HEK293 (cell line): ENCODE data around the gene NID1.
A peak's percentile ranks its signal among the peaks of the same experiment; 100 is the strongest.

ENCODE experiments used
- CTCF ChIA-PET: fragments of 350-600 bp; formaldehyde crosslinking; extraction: SDS; loops from one replicate; lab custom pipeline; 2021; ENCODE audit warnings: antibody characterized with exemption; lab: Yijun Ruan, JAX
- POLR2A ChIA-PET: fragments of 300-600 bp; formaldehyde crosslinking; extraction: SDS; loops from one replicate; lab custom pipeline; 2020; ENCODE audit warnings: antibody characterized with exemption, inconsistent platforms; lab: Yijun Ruan, JAX
- H3K27ac ChIP-seq: fragments of 200-500 bp; sonication (Bioruptor generic); 2 replicates; pipeline ENCODE4 v1.5.1; 2014; ENCODE audit warnings: low read depth, low read length, control low read depth, inconsistent platforms; ENCODE audit errors: extremely low read depth
- H3K36me3 ChIP-seq, 2 experiments: fragments of 200-500 bp in 1 of 2; sonication (Bioruptor generic) in 1 of 2; 1 replicate in 1 of 2; 2 replicates in 1 of 2; pipeline ENCODE4 v1.5.1; 2014 to 2017; ENCODE audit warnings: inconsistent platforms in 2 of 2, low read length in 2 of 2; ENCODE audit not compliant: control insufficient read depth in 2 of 2, insufficient read depth in 1 of 2
- H3K4me1 ChIP-seq: fragments of 200-500 bp; sonication (Bioruptor generic); 2 replicates; pipeline ENCODE4 v1.5.1; 2014; ENCODE audit warnings: mild to moderate bottlenecking, low read length, inconsistent platforms; ENCODE audit not compliant: control insufficient read depth, insufficient read depth
- H3K4me3 ChIP-seq: 2 replicates; pipeline ENCODE4 v1.5.1; 2011; ENCODE audit warnings: low read depth, mild to moderate bottlenecking, control low read depth, low read length, moderate library complexity
- H3K9me3 ChIP-seq: fragments of 200-500 bp; sonication (Bioruptor generic); 2 replicates; pipeline ENCODE4 v1.5.1; 2014; ENCODE audit warnings: low read depth, low read length, inconsistent platforms; ENCODE audit not compliant: control insufficient read depth, insufficient read depth
- GFI1B ChIP-seq: fragments of 450-650 bp; formaldehyde crosslinking; IDR thresholded peaks from 2 replicates; pipeline ENCODE4 v1.5.1; 2016; ENCODE audit warnings: missing biosample characterization, missing genetic modification characterization
- HOXC10 ChIP-seq: sonication (generic); formaldehyde crosslinking; IDR thresholded peaks from 2 replicates; pipeline ENCODE4 v1.8.1; 2023; ENCODE audit warnings: mild to moderate bottlenecking, missing genetic modification reagents
- IKZF3 ChIP-seq: fragments of 450-650 bp; IDR thresholded peaks from 2 replicates; pipeline ENCODE4 v1.5.0; 2018; ENCODE audit warnings: missing biosample characterization, mild to moderate bottlenecking, missing genetic modification characterization, moderate library complexity
- KLF1 ChIP-seq: fragments of 450-650 bp; formaldehyde crosslinking; IDR thresholded peaks from 2 replicates; pipeline ENCODE4 v1.5.1; 2016; ENCODE audit warnings: missing biosample characterization, missing genetic modification characterization
- RBAK ChIP-seq: fragments of 450-650 bp; formaldehyde crosslinking; IDR thresholded peaks from 2 replicates; pipeline ENCODE4 v1.5.1; 2016; ENCODE audit warnings: missing biosample characterization, missing genetic modification characterization
- SETDB1 ChIP-seq: IDR thresholded peaks from one replicate; pipeline ENCODE4 v1.6.1; 2017; ENCODE audit warnings: mild to moderate bottlenecking, low read length, moderate library complexity, mixed read lengths; ENCODE audit not compliant: insufficient read length
- ZBTB20 ChIP-seq: fragments of 450-650 bp; formaldehyde crosslinking; IDR thresholded peaks from 2 replicates; pipeline ENCODE4 v1.5.1; 2016; ENCODE audit warnings: missing biosample characterization, missing genetic modification characterization
- ZBTB8A ChIP-seq: fragments of 450-650 bp; formaldehyde crosslinking; IDR thresholded peaks from 2 replicates; pipeline ENCODE4 v1.5.1; 2016; ENCODE audit warnings: missing biosample characterization, missing genetic modification characterization
- ZEB2 ChIP-seq: fragments of 450-650 bp; formaldehyde crosslinking; IDR thresholded peaks from 2 replicates; pipeline ENCODE4 v1.5.1; 2016; ENCODE audit warnings: missing biosample characterization, missing genetic modification characterization
- ZFP41 ChIP-seq: fragments of 450-650 bp; formaldehyde crosslinking; IDR thresholded peaks from 2 replicates; pipeline ENCODE4 v1.5.1; 2016; ENCODE audit warnings: missing biosample characterization, missing genetic modification characterization, borderline replicate concordance
- ZNF133 ChIP-seq: fragments of 450-650 bp; formaldehyde crosslinking; IDR thresholded peaks from 2 replicates; pipeline ENCODE4 v1.5.1; 2016; ENCODE audit warnings: missing biosample characterization, missing genetic modification characterization
- ZNF214 ChIP-seq: fragments of 450-650 bp; formaldehyde crosslinking; IDR thresholded peaks from 2 replicates; pipeline ENCODE4 v1.5.1; 2017; ENCODE audit warnings: missing biosample characterization, mild to moderate bottlenecking, missing genetic modification characterization, borderline replicate concordance
- ZNF266 ChIP-seq: fragments of 450-650 bp; formaldehyde crosslinking; IDR thresholded peaks from 2 replicates; pipeline ENCODE4 v1.5.1; 2016; ENCODE audit warnings: missing biosample characterization, missing genetic modification characterization, low read depth
- ZNF335 ChIP-seq: fragments of 450-650 bp; formaldehyde crosslinking; conservative IDR thresholded peaks from 2 replicates; pipeline ENCODE4 v1.5.1; 2016; ENCODE audit warnings: missing biosample characterization, missing genetic modification characterization
- ZNF521 ChIP-seq: fragments of 450-650 bp; formaldehyde crosslinking; IDR thresholded peaks from 2 replicates; pipeline ENCODE4 v1.5.1; 2017; ENCODE audit warnings: missing biosample characterization, mild to moderate bottlenecking, missing genetic modification characterization
- ZNF629 ChIP-seq: fragments of 450-650 bp; formaldehyde crosslinking; IDR thresholded peaks from 2 replicates; pipeline ENCODE4 v1.5.1; 2017; ENCODE audit warnings: missing biosample characterization, missing genetic modification characterization
- ZNF658 ChIP-seq: fragments of 450-650 bp; formaldehyde crosslinking; IDR thresholded peaks from 2 replicates; pipeline ENCODE4; 2016; ENCODE audit warnings: missing biosample characterization, missing genetic modification characterization
- ZSCAN4 ChIP-seq: fragments of 450-650 bp; formaldehyde crosslinking; IDR thresholded peaks from 2 replicates; pipeline ENCODE4 v1.5.1; 2017; ENCODE audit warnings: missing biosample characterization, missing genetic modification characterization
- TF ChIP-seq, protein P1 (sequence below): fragments of 450-650 bp; formaldehyde crosslinking; IDR thresholded peaks from 2 replicates; pipeline ENCODE4 v1.5.1; 2016; ENCODE audit warnings: missing biosample characterization, missing genetic modification characterization

NID1 gene

DNA sequence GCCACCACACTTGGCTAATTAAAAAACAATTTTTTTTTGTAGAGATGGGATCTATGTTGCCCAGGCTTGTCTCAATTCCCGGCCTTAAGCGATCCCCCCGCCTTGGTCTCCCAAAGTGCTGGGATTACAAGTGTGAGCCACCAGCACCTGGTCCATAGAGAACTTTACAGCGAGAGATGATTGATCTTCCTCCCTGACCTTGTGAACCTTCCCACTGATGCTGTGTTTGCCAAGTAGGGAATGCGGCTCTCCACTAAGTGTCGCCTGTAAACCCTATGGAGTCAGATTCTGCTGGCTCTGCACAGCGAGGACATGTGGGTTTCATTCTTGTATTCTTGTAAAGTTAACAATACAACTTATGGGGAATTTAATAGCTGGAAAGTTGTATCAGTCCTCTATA is 116.9 kb downstream of the NID1 start:
- ChIA-PET POLR2A (no interaction called here), CTCF (interaction anchor here (0.5 to 2.1 kb wide), 8 partner anchors 8 to 580 kb away, joined by 3 to 9 read pairs (median 4); no protein-coding TSS in a partner anchor)
- no peak for TF ChIP-seq ZNF658 (tag by site-specific recombination)
- no peak for TF ChIP-seq IKZF3 (tag by site-specific recombination)
- no peak for TF ChIP-seq SETDB1
- no peak for TF ChIP-seq GFI1B (tag by site-specific recombination)
- TF ChIP-seq ZNF214 (tag by site-specific recombination): no peak
- TF ChIP-seq ZBTB8A: no peak
- no peak for TF ChIP-seq ZEB2
- TF ChIP-seq KLF1 (tag by site-specific recombination): no peak
- no peak for TF ChIP-seq ZFP41 (tag by site-specific recombination)
- TF ChIP-seq ZNF266 (tag by site-specific recombination): no peak
- Histone ChIP-seq H3K36me3 (no peaks in the 10 kb centered on the region), H3K4me3 (no peak overlapping the region), H3K4me1 (no peaks in the 10 kb centered on the region), H3K27ac (no peak overlapping the region), H3K9me3 (no peaks in the 10 kb centered on the region)

DNA sequence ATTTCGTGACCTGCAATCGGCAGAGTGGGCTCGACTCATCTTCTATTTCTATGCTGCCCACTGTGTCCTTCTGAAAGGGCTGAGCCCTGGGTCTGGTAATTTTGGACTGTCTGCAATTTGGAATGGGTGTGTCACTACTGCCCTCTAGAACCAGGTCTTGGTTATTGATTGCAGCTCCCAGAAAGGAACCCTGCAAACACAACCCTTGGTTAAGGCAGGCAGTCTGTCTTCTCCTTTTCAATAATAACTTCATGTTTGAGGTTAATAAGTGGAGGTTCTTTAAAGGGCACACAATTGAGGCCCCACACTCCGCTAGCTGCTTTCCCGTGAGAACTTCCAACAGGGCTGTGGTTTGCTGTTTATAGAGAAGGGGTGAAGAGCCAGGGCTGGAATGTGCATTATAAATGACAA is 118.3 kb downstream of the NID1 start:
- ChIA-PET CTCF (interaction anchor here (0.5 to 2.1 kb wide), 17 partner anchors 9 to 433 kb away, joined by 3 to 8 read pairs (median 4); no protein-coding TSS in a partner anchor), POLR2A (interaction anchor here (1.2 kb wide), 1 partner anchor 441 kb away, joined by 7 read pairs; no protein-coding TSS in a partner anchor)
- Histone ChIP-seq H3K4me3 (no peak overlapping the region), H3K9me3 (no peaks in the 10 kb centered on the region), H3K4me1 (no peaks in the 10 kb centered on the region), H3K36me3 (no peaks in the 10 kb centered on the region), H3K27ac (no peak overlapping the region)
- TF ChIP-seq ZNF335 (tag by site-specific recombination) (no peak), ZNF133 (no peak), ZNF521 (tag by site-specific recombination) (no peak), ZNF629 (no peak), ZBTB20 (peak; percentile 39)
- TF ChIP-seq, protein P1, sequence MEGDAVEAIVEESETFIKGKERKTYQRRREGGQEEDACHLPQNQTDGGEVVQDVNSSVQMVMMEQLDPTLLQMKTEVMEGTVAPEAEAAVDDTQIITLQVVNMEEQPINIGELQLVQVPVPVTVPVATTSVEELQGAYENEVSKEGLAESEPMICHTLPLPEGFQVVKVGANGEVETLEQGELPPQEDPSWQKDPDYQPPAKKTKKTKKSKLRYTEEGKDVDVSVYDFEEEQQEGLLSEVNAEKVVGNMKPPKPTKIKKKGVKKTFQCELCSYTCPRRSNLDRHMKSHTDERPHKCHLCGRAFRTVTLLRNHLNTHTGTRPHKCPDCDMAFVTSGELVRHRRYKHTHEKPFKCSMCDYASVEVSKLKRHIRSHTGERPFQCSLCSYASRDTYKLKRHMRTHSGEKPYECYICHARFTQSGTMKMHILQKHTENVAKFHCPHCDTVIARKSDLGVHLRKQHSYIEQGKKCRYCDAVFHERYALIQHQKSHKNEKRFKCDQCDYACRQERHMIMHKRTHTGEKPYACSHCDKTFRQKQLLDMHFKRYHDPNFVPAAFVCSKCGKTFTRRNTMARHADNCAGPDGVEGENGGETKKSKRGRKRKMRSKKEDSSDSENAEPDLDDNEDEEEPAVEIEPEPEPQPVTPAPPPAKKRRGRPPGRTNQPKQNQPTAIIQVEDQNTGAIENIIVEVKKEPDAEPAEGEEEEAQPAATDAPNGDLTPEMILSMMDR (tag by site-specific recombination): peak; percentile 59; the same call in 1 of the 2 replicates
- TF ChIP-seq, all 188 proteins: peak for 2

DNA sequence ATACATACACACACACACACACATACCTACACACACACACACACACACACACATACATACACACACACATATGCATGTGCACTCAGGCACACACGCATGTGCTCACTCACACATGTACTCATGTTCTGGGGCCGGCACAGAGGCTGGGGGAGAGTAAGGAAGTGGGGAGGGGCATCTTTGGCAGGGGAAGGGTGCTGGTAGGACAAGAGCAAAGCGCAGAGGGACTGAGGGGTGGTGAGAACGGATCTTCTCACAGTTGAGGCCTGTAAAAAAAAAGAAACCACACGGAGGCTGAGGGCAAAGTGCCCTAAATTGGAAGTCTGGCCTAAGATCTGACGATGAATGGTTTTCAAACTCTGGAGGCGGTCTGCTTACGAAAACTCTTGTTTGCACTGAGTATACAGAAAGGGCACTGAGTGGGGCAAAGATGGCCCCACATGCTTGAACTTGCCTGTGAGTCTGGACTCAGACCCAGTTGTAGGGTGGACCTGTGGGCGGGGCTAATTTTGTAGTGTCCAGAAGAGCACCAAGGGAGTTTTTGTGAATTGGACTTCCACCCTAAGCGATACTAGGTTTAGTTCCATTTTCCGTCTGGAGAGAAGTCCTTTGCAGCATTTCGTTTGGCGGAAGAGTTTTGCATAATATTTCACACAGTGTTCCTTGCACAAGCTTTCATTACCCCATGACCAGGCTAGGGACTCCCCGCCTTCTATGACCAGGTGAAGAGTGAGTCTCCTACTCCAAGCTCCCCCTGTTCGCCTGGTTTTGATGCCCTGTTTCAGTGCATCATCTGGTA is 118.9 kb downstream of the NID1 start:
- Histone ChIP-seq H3K4me3 (no peak overlapping the region), H3K27ac (no peak overlapping the region)
- ChIA-PET POLR2A (interaction anchor here (1.2 kb wide), 1 partner anchor 441 kb away, joined by 7 read pairs; no protein-coding TSS in a partner anchor), CTCF (interaction anchor here (0.7 to 2.1 kb wide), 13 partner anchors 11 to 432 kb away, joined by 3 to 8 read pairs (median 4); no protein-coding TSS in a partner anchor)
- TF ChIP-seq HOXC10 (CRISPR knock-in tag) (no peak), RBAK (tag by site-specific recombination) (no peak), ZBTB20 (peak; percentile 44; the same call in 1 of the 2 replicates), ZSCAN4 (peak; percentile 88)
- TF ChIP-seq, all 188 proteins: peak for 2
- Histone ChIP-seq H3K4me1 (no peaks in the 10 kb centered on the region), H3K9me3 (no peaks in the 10 kb centered on the region), H3K36me3 (no peaks in the 10 kb centered on the region)
